Retina (tissue), 1 donor: ENCODE data around the gene BTBD10.

Experiments
- DNase-seq: peaks from one replicate; pipeline ENCODE4 v3.0.0-alpha.2; 2016

The BTBD10 gene

GRCh38 chr11:13367115-13367514 is 95.9 kb downstream of the BTBD10 start:
- no peak for DNase-seq

DNA sequence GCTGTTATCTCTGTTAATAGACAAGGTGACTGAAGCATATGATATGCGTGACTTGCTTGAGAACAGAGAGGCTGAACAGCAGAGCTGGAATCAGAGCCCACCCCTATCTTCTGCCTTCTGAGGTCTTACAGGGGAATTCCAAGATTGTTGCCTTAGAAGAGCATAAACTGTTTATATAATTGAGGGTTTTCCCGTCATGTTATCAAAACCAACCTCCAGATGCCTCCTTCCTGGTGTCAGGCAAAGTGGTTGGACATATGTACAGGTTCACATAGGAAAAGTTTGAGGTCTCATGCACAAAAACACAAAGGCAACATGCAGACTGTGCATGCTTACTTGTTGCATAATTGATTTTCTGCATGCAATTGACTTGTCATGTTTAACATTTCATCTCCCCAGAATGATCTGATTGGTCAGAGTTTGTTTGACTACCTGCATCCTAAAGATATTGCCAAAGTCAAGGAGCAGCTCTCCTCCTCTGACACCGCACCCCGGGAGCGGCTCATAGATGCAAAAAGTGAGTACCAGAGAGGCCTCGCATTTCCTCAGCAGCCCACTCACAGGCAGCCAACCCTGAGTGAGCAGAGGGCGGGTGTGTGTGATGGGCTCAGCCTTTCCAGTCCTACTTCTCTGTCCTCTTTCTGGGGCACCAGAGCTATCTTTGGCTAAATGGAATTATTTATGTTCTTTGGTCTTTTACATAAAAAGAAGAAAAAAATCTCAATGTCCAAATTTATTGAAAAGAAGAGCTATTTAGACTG is 96.6 kb downstream of the BTBD10 start:
- no peak for DNase-seq

- DNase-seq = no peak
Observed at GRCh38 chr11:13364388-13364787, 98.6 kb downstream of the BTBD10 start.

DNA sequence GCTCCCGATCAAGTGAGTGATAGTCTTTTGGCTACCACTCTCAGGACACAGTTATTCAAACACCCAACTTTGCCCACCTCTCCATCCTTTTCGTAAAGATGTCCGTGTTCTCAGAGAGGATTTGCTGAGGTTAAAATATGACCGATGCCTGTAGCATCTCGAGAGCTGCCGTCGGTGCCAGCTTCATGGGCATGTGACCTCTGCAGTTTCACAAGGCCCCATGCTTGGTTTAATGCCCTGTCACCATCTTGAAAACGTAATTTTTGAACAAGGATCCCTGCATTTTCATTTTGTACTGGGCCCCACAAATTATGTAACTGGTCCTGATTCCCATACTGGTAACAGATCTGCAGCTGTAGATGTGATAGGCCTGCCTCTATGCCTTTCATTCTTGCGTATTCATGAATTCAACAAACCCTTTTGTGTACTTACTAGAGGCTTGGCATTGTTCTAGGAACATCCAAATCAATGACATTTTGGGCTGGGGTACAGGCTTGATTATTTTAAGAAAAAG is 100.4 kb downstream of the BTBD10 start:
- DNase-seq = no peak

GRCh38 chr11:13358596-13359270 is 104.3 kb downstream of the BTBD10 start:
- no peak for DNase-seq

DNA sequence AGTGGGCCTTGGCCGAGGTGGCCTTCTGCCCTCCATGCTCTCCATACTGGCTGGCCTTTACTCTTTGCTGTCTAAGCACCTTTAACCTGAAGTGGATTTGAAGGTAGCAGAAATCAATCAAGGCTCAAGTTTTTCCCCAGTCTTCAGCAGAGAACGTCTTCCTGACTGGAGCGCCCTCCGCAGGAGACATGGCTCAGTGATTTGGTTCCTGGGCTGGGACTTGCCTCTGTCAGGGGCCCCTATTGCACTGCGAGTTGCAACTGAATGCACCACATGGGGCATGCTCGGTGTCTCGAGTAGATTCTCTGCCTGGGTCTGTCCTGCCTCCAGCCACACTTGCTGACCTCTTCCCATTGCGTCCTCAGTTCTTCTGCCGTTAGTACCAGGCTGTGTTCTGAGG is 105.8 kb downstream of the BTBD10 start:
- no peak for DNase-seq

DNA sequence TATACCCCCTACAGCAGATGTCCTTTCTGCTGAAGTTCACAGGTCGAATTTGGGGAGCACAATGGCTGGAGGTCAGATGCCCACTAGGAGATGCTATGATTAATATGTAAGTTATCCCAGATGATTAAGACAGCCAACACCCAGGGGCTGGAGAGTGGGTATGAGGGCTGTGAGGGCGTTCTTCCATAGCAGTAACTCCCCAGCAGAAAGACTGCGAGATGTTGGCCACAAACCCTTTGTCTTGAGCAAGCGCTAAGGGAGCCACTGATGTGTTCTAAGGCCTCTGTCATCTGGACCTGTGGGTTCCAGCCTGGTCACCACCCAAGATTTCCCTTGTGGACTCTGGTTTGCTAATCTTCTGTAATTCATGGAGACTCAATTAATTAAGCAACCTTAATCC is 107.8 kb downstream of the BTBD10 start:
- DNase-seq = no peak

DNA sequence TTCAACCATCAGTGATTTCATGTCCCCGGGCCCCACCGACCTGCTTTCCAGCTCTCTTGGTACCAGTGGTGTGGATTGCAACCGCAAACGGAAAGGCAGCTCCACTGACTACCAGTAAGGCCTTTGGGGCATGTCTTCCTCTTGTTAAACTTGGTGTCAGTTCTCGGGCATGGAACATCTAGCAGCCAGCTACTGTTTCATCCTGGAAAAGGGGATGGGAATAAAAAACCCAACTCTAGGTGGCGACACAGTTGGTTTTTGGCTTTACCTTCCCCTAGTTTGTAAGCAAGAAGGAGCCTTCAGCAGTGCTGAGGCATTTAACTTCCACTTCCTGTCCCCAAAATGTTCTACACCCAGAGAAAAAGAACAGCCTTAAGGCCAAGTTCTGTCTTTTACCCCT is 108.7 kb downstream of the BTBD10 start:
- no peak for DNase-seq

GRCh38 chr11:13352711-13353110 is 110.3 kb downstream of the BTBD10 start:
- no peak for DNase-seq

DNA sequence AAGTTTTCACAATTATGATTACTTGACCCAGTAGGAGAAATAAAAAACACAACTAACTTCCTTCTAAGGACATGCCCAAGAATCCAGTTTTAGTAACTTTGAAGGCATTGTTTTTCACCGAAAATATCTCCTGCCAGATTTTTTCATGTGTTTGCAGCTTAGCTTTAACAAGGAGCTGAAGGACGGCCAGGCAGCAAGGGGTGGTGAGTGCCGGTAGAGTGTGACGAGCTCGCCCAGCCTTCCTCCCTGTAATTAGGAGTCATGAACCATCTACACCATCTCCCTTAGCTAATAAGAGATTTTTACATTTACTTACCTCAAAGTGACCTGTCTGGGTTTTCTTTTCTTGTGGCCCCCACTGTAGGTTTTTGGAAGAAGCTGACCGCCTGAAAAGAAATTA is 113.4 kb downstream of the BTBD10 start:
- no peak for DNase-seq

- DNase-seq = no peak
Observed at GRCh38 chr11:13349046-13349445, 114.0 kb downstream of the BTBD10 start.

DNA sequence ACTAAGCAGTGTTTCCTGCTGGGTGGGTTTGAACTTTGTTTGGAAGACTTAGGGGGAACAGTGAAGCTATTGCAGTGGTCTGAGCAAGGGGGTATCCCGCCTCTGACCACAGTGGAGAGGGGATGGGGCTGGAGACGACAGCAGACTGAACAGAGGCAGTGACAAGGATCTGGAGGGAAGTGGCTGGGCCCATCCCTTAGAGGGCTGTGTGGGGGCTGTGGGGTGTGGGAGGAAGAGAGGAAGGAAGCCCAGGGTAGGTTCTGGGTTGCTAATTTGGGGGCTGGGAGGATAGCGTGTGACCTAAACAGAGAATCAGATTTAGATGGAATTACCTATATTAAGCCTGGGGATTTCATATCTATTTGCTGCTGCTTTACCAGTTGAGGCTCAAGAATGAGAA is 114.7 kb downstream of the BTBD10 start:
- DNase-seq = no peak

DNA sequence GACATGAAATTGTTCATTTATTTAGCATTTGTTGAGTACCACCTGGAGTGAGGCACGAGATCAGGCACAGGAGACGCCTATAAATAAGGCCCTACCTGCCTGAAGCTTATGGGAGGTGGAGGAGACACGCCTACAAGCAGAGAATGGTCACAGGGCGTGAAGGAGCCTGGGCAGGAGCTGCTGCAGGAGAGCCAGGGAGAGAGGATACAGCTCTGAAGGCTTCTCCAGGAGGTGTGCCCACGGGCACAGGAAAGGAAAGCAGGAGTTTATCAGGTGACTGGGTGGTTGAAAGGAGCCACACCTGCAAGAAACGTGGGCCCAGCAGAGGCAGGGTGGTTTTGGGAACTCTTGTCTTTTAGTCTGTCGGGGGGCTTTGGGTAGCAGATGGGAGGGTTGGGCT is 115.1 kb downstream of the BTBD10 start:
- DNase-seq = no peak

DNA sequence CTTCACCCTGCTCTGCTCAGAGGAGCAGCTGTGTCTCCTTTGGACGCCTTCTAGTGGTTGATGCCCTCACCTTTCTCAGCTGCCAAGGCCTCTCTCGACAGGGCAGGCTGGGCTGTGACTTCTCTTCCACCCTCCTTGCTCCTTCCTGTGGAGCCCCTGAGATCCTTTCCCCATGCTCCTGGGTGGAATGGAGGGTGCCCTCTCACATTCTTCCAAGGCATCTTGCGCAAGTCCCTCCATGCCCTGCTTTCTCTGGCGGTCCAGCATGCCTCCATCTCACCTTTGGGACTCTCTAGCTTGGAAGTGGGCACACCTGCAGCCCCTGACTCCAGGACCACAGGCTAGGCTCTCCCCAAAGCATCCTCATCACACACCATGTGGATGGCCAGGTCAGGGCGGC is 116.6 kb downstream of the BTBD10 start:
- DNase-seq = no peak

GRCh38 chr11:13344818-13345217 is 118.2 kb downstream of the BTBD10 start:
- no peak for DNase-seq

DNA sequence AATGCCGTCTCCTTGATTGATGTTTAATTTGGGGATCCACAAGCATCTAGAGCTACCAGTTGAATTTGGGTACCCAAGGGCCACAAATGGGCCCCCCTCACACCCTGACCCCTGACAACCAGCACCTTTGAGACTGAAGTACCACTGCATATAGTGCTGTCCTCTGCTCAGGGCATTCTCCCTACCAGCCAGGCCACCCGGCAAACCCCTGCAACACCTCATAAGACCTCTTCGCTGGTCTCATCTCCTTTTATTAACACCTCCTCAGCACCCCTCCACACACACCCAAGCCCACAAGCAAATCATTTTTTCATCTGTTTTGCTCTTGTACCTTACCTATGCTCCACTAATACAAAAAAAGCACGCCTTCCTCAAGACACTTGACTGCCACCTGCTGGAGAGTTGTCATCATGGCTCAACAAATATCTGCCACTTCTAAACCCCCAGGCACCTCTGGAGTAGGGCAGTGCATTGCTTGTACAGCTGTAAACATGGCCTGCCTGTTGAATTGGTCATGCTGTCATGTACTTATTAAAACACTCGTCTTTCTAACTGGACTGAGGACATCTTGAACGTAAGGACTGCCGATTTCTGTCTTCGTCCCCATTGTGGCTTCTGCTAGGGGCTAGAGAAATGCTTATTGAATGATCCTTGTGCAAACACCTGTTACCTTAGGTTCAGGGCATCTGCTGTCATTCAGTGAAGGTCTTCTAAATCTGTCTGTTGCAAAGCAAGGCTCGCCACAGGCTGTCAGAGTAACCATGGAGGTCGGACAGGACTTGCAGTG is 118.9 kb downstream of the BTBD10 start:
- DNase-seq = peak; percentile 83

GRCh38 chr11:13343067-13343466 is 120.0 kb downstream of the BTBD10 start:
- DNase-seq = no peak

DNA sequence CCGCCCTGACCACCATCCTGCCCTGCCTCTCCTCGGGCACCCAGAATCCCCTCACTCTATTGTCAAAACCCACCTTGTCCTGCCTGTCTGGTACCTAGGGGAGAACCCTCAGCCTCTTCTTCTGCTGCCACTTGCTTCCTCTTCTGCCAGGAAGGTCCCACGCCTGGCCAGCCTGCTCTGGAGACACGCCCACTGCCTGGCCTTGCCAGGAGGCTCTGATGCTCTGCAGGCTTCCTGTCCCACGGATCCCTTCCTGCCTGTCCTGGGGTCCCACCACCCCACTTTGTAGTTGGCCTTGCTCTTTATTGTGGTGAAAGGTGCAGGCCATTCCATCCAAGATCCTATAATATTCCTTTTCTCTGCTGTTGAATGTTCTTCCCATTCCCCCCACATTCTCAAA is 122.0 kb downstream of the BTBD10 start:
- no peak for DNase-seq

DNA sequence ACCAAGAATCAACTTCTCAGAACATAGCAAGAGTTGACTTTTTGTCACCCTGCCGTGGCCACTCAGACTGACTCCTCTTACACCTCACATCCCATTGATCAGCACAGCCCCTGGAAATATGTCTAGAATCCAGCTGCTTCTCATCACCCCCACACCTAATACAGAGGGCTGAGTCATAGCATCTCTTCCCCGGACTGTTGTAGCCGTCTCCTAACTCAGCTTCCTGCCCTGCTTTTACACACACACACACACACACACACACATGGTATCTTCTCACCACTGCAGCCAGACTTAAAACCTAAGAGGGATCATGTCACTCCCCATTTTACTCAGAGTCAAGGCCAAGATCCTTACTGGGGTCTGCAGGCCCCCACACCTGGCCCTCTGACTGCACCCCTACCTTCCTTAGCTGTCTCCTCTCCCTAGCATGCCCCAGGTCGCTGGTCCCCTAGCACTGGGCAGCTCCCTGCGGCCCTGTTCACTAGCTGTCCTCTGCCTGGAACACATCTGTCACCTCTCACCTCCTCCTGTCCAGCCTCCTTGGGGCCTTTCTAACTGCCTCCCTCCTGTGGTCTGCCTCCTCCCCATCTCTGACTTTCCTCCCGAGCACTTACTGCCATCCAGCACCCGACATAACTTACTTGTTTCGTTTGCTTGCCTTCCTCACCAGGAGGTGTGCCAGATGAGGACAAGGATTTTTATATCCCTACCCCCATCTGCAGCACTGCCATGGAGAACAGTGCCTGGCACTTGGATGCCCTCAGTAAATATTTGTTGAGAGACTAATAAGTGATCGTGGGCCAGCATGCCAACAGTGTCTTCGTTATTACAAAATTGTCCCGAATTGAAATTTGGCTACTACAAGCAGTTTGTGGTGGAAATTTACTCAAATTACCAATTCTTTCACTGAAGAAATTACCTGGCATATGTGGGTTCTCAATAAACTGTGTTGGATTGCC is 123.5 kb downstream of the BTBD10 start:
- no peak for DNase-seq

DNA sequence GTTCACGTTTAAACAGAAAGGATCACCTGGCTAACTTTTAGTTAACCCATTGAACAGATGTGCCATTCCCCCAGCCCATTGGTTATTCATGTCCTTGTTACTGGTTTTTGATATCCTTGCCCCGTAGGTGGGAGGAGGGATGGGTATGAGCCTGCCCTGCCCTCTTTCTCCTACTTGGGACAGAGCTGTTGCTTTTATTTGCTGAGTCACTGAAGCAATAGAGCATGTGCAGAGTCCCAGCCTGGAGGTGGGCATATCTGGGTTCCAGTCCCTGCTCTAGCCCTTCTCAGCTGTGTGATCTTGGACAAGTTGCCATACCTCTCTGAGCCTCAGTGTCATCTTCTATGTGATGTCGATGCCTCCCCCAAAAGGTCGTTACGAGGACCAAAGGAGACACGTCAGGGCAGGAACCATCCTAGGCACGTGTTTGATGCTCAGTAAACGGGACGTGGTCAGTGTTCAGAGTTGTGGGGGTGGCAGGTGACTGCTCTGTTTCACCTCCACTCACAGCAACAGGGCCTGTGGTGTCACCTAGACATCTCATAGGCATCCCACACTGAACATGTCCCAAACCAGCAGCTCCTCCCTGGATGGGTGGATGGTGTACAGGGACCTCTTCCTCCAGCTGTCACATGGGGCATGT is 124.5 kb downstream of the BTBD10 start:
- DNase-seq = no peak

DNA sequence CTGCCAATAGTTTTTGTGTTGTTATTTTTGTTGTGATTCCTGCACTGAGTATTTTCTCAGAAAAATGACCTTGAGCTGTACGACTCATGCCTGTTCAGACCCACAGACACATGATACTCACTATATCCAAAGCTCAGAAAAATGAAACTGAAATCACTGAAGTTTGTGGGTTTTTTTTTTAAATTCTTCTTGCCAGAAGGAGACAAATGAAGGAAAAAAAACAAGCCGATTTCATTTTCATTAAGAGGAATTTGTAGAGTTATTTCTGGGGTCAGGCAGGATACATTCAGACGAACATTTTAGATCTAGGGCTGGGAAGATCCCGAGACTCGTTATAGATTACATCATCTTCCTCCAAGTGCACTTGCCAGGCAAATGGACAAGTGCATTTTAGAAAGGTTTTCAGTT is 125.0 kb downstream of the BTBD10 start:
- no peak for DNase-seq
